H1 (cell line): Measurements from ENCODE around the gene CCDC8. TPM values are rescaled to one million over a fixed set of nuclear protein-coding genes. Genes with fewer than 3 reads are reported as not detected.

ENCODE experiments used
- CTCF ChIA-PET: fragments of 300-600 bp; sonication (Branson Sonifier 250); formaldehyde crosslinking; loops from one replicate; lab custom pipeline; 2021; ENCODE audit not compliant: partially characterized antibody; lab: Charles Lee
- POLR2A ChIA-PET: fragments of 300-600 bp; sonication (Branson Sonifier 250); formaldehyde crosslinking; loops from one replicate; lab custom pipeline; 2021; ENCODE audit warnings: inconsistent platforms; ENCODE audit not compliant: partially characterized antibody; lab: Charles Lee
- DNase-seq, 2 experiments: peaks; one replicate each; pipeline versions ENCODE4 v3.0.0 to v3.0.0-alpha.2; 2010 to 2022; ENCODE audit warnings: low spot score in 2 of 2, low read depth in 1 of 2, mixed read lengths in 1 of 2
- FAIRE-seq: peaks from 2 replicates; lab custom pipeline; 2011; peaks lifted over from hg19 to GRCh38; lab: Jason Lieb, UNC
- H2AFZ ChIP-seq: 2 replicates; pipeline ENCODE4 v1.8.1; 2012; ENCODE audit warnings: low read length, inconsistent platforms
- H2AK5ac ChIP-seq: 2 replicates; pipeline ENCODE4 v1.6.1; 2013; ENCODE audit warnings: low read depth, low read length
- H2BK120ac ChIP-seq: replicated peaks from 2 replicates; pipeline ENCODE3; 2013; ENCODE audit warnings: low read depth, low read length, inconsistent platforms
- H2BK12ac ChIP-seq: 2 replicates; pipeline ENCODE4 v1.6.1; 2013; ENCODE audit warnings: low read depth, low read length
- H2BK15ac ChIP-seq: 2 replicates; pipeline ENCODE4 v1.6.1; 2013; ENCODE audit warnings: low read length
- H2BK20ac ChIP-seq: 2 replicates; pipeline ENCODE4 v1.6.1; 2013; ENCODE audit warnings: low read length
- H2BK5ac ChIP-seq: 2 replicates; pipeline ENCODE4 v1.6.1; 2013; ENCODE audit warnings: low read depth, low read length
- H3K14ac ChIP-seq: 2 replicates; pipeline ENCODE4 v1.6.1; 2013; ENCODE audit warnings: inconsistent platforms; ENCODE audit not compliant: insufficient read length
- H3K18ac ChIP-seq: 2 replicates; pipeline ENCODE4 v1.6.1; 2013; ENCODE audit warnings: low read length; ENCODE audit errors: extremely low read depth
- H3K23ac ChIP-seq: 2 replicates; pipeline ENCODE4 v1.6.1; 2013; ENCODE audit warnings: inconsistent platforms; ENCODE audit not compliant: insufficient read length
- H3K23me2 ChIP-seq: 2 replicates; pipeline ENCODE4 v1.6.1; 2013; ENCODE audit warnings: low read depth, low read length
- H3K27ac ChIP-seq: 2 replicates; pipeline ENCODE4 v1.6.1; 2011; ENCODE audit warnings: low read depth, low read length, inconsistent platforms
- H3K27me3 ChIP-seq, 4 experiments: replicated peaks in 1 of 4; 1 replicate in 1 of 4; 2 replicates in 3 of 4; pipeline versions ENCODE4 v1.6.1 to v1.8.1; 2011 to 2013; ENCODE audit warnings: low read length in 3 of 4, mild to moderate bottlenecking in 3 of 4, inconsistent platforms in 2 of 4, mixed read lengths in 2 of 4, moderate library complexity in 1 of 4; ENCODE audit not compliant: control insufficient read depth in 3 of 4, insufficient read depth in 3 of 4; ENCODE audit errors: extremely low read depth in 1 of 4
- H3K36me3 ChIP-seq, 4 experiments: 2 replicates each; pipeline versions ENCODE4 v1.6.1 to v1.8.1; 2011 to 2013; ENCODE audit warnings: mild to moderate bottlenecking in 4 of 4, low read length in 3 of 4, moderate library complexity in 2 of 4, control low read depth in 1 of 4, inconsistent platforms in 1 of 4; ENCODE audit not compliant: insufficient read depth in 4 of 4, control insufficient read depth in 2 of 4
- H3K4ac ChIP-seq: replicated peaks from 2 replicates; pipeline ENCODE3; 2013; ENCODE audit warnings: low read length, low read depth, mixed read lengths, inconsistent platforms; ENCODE audit not compliant: insufficient read length
- H3K4me1 ChIP-seq, 4 experiments: replicated peaks in 1 of 4; 1 replicate in 1 of 4; 2 replicates in 3 of 4; pipeline versions ENCODE4 v1.6.1 to v1.8.1; 2011 to 2013; ENCODE audit warnings: low read length in 3 of 4, inconsistent platforms in 2 of 4, mixed read lengths in 1 of 4; ENCODE audit not compliant: insufficient read depth in 4 of 4, control insufficient read depth in 3 of 4
- H3K4me2 ChIP-seq, 2 experiments: 2 replicates each; pipeline versions ENCODE4 v1.6.1 to v1.8.1; 2011 to 2013; ENCODE audit warnings: low read depth in 2 of 2, low read length in 2 of 2, control low read depth in 1 of 2, inconsistent platforms in 1 of 2, mild to moderate bottlenecking in 1 of 2; ENCODE audit not compliant: insufficient read depth in 1 of 2
- H3K4me3 ChIP-seq, 4 experiments: fragments of 200-600, 300-600 bp in 1 of 4; sonication (generic), shearing (Covaris generic), sonication (Bioruptor Twin) in 1 of 4; 2 replicates each; pipeline versions ENCODE4 v1.5.1 to v1.8.1; 2011 to 2016; ENCODE audit warnings: low read length in 4 of 4, low read depth in 3 of 4, control low read depth in 2 of 4, inconsistent platforms in 2 of 4, mild to moderate bottlenecking in 2 of 4, mixed read lengths in 1 of 4, moderate library complexity in 1 of 4; ENCODE audit not compliant: insufficient read depth in 2 of 4; ENCODE audit errors: extremely low read depth in 1 of 4
- H3K56ac ChIP-seq: replicated peaks from 2 replicates; pipeline ENCODE3; 2013; ENCODE audit warnings: low read depth, mild to moderate bottlenecking, mixed read lengths, low read length, inconsistent platforms; ENCODE audit not compliant: insufficient read length
- H3K79me1 ChIP-seq: 2 replicates; pipeline ENCODE4 v1.6.1; 2013; ENCODE audit warnings: low read depth, low read length, control low read depth
- H3K79me2 ChIP-seq, 2 experiments: 2 replicates each; pipeline versions ENCODE4 v1.6.1 to v1.8.1; 2012 to 2013; ENCODE audit warnings: low read length in 2 of 2, mild to moderate bottlenecking in 2 of 2, inconsistent platforms in 1 of 2; ENCODE audit not compliant: insufficient read depth in 2 of 2, control insufficient read depth in 1 of 2
- H3K9ac ChIP-seq, 4 experiments: replicated peaks in 1 of 4; 1 replicate in 1 of 4; 2 replicates in 3 of 4; pipeline versions ENCODE4 v1.6.1 to v1.8.1; 2011 to 2013; ENCODE audit warnings: low read depth in 3 of 4, low read length in 3 of 4, control low read depth in 2 of 4, mild to moderate bottlenecking in 2 of 4, moderate library complexity in 2 of 4, inconsistent platforms in 1 of 4; ENCODE audit errors: extremely low read depth in 1 of 4
- H3K9me3 ChIP-seq, 2 experiments: 2 replicates each; pipeline versions ENCODE4 v1.6.1 to v1.8.1; 2012 to 2013; ENCODE audit warnings: mild to moderate bottlenecking in 2 of 2, moderate library complexity in 2 of 2, control low read depth in 1 of 2, inconsistent platforms in 1 of 2, low read depth in 1 of 2, low read length in 1 of 2, mixed read lengths in 1 of 2; ENCODE audit not compliant: insufficient read depth in 2 of 2
- H4K20me1 ChIP-seq, 2 experiments: replicated peaks in 1 of 2; 2 replicates each; pipeline versions ENCODE3 to v1.8.1; 2011 to 2013; ENCODE audit warnings: inconsistent platforms in 2 of 2, low read length in 2 of 2, mild to moderate bottlenecking in 1 of 2; ENCODE audit not compliant: insufficient read depth in 2 of 2, control insufficient read depth in 1 of 2
- H4K5ac ChIP-seq: 2 replicates; pipeline ENCODE4 v1.6.1; 2013; ENCODE audit warnings: low read length, low read depth, mixed read lengths, inconsistent platforms; ENCODE audit not compliant: insufficient read length
- H4K8ac ChIP-seq: 2 replicates; pipeline ENCODE4 v1.8.0; 2013; ENCODE audit warnings: mild to moderate bottlenecking, moderate library complexity, low read length, inconsistent platforms; ENCODE audit not compliant: insufficient read depth; ENCODE audit errors: extremely low read depth
- H4K91ac ChIP-seq: replicated peaks from 2 replicates; pipeline ENCODE3; 2013; ENCODE audit warnings: low read length, mixed read lengths, inconsistent platforms; ENCODE audit not compliant: insufficient read length
- EGR1 ChIP-seq: IDR thresholded peaks from 2 replicates; pipeline ENCODE4 v1.6.1; 2011; ENCODE audit warnings: low read depth, low read length, borderline replicate concordance
- EP300 ChIP-seq, 2 experiments: IDR thresholded peaks; 1 replicate in 1 of 2; 2 replicates in 1 of 2; pipeline ENCODE4 v1.6.1; 2011 to 2012; ENCODE audit warnings: low read depth in 2 of 2, low read length in 2 of 2, mild to moderate bottlenecking in 2 of 2, borderline replicate concordance in 1 of 2, inconsistent platforms in 1 of 2, moderate library complexity in 1 of 2
- HDAC6 ChIP-seq: IDR thresholded peaks from one replicate; pipeline ENCODE4 v1.7.1; 2012; ENCODE audit warnings: low read depth, mild to moderate bottlenecking, inconsistent platforms, low read length, moderate library complexity
- MAFK ChIP-seq: IDR thresholded peaks from 2 replicates; pipeline ENCODE4 v1.6.1; 2012; ENCODE audit warnings: low read depth, mild to moderate bottlenecking, improper control_type of control experiment, low read length
- SIX5 ChIP-seq: IDR thresholded peaks from 2 replicates; pipeline ENCODE4 v1.6.1; 2011; ENCODE audit warnings: mild to moderate bottlenecking, low read depth, low read length
- SP1 ChIP-seq: IDR thresholded peaks from 2 replicates; pipeline ENCODE4 v1.6.1; 2011; ENCODE audit warnings: low read depth, low read length
- TBP ChIP-seq: IDR thresholded peaks from 2 replicates; pipeline ENCODE4 v1.6.1; 2011; ENCODE audit warnings: low read depth, low read length, improper control_type of control experiment
- TCF12 ChIP-seq: IDR thresholded peaks from 2 replicates; pipeline ENCODE4 v1.6.1; 2011; ENCODE audit warnings: low read depth, mild to moderate bottlenecking, low read length
- TEAD4 ChIP-seq: IDR thresholded peaks from 2 replicates; pipeline ENCODE4 v1.6.1; 2012; ENCODE audit warnings: low read depth, low read length, inconsistent platforms, mixed read lengths
- WGBS, 2 experiments: shearing (Covaris generic) in 1 of 2; methylation state at CpG; one replicate each; pipeline versions ENCODE4 v1.1.6 to v1.1.7; 2013 to 2015; ENCODE audit warnings: low lambda C conversion rate in 2 of 2, mixed read lengths in 2 of 2, inconsistent platforms in 1 of 2, low coverage in 1 of 2, missing lambda C conversion rate in 1 of 2; ENCODE audit not compliant: insufficient replicate concordance in 2 of 2, insufficient coverage in 1 of 2, insufficient read length in 1 of 2; ENCODE audit errors: extremely low coverage in 1 of 2, missing lambda C conversion rate in 1 of 2; 5-methylcytosine and 5-hydroxymethylcytosine counted together
- polyA plus RNA-seq, 7 experiments: library from polyadenylated mRNA; depleted of rRNA in 3 of 7; stranded (reverse) in 5 of 7; unstranded in 2 of 7; fragments of >200 nt in 5 of 7; fragments of 200-250 nt in 2 of 7; gene quantifications; 1 replicate in 5 of 7; 2 replicates in 1 of 7; 4 replicates in 1 of 7; pipeline versions ENCODE4 v1.2.1 to v1.2.3, GENCODE V29; 2011 to 2013; ENCODE audit warnings: missing spikeins in 2 of 7, mixed read lengths in 2 of 7
- total RNA-seq: library from RNA; stranded (reverse); fragmentation: NEBNext Ultra II Directional; extraction: Animal tissue kit (Norgen Biotek cat#: 25700); gene quantifications from 2 replicates; pipeline ENCODE4 v1.2.1, GENCODE V29; 2021
- TF ChIP-seq, protein P1 (sequence below): IDR thresholded peaks from 2 replicates; pipeline ENCODE4 v1.6.1; 2012; ENCODE audit warnings: low read length, inconsistent platforms

The CCDC8 gene
- total and polyA plus RNA-seq, 2 of the 8 experiments (the other 6 are each of a cell fraction or from before 2014, with no cell fraction given) = 4.9 to 13.6 TPM

DNA sequence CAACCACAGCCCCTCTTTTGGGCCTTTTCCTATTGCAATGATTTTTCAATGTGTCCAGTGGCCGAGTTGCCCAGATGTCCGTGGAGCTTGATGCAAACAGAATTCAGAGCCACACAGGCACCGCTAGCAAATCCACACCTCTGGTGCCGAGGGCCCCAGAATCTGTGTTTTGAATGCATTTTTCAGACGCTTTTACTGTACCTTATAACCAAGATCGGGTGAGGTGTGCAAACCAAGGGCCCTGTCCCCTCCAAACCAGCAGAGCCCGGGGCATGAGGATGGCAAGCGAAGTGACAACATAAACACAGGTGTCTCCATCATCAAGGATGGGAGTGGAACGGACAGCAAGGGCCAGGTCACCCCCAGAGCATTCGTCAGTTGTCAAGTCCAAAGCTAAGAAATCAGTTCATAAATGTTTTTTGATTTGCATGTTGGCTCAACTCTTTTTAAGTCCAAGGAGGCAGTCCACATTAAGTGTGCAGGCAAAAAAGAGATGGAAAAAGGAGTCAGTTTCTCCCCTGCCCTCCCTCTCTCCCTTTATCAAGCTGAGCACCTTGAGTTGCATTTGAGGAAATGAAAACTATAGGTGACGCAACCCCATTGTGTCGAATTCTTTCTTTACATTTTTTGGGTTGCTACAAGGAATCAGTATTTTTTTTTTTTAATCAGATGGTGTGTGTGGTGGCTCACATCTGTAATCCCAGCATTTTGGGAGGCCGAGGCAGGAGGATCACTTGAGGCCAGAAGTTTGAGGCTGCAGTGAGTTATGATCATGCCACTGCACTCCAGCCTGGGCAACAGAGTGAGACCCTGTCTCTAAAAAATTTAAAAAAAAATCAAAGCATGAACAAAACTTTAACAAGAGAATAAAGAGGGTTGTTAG is 2.9 kb downstream of the CCDC8 start:
- Histone ChIP-seq H3K27me3 (peaks cover 0 to 26% (median 16%) of the 10 kb centered on the region in 4 experiments; a peak in 6 of 7 replicates), H3K27ac (no peak overlapping the region), H2BK5ac (no peak overlapping the region), H3K4me3 (no peak overlapping the region), H2AK5ac (no peak overlapping the region), H2BK15ac (no peak overlapping the region), H4K8ac (no peak overlapping the region), H3K79me1 (peaks cover 3% of the 10 kb centered on the region), H3K4me2 (no peak overlapping the region; a peak in 1 of 4 replicates), H2BK12ac (no peak overlapping the region), H3K79me2 (peaks cover 0 to 16% of the 10 kb centered on the region in 2 experiments; a peak in 2 of 4 replicates), H3K14ac (no peak overlapping the region), H3K23me2 (peaks cover 22% of the 10 kb centered on the region), H3K4me1 (peaks cover 3 to 24% (median 15%) of the 10 kb centered on the region in 4 experiments; a peak in 6 of 7 replicates), H2AFZ (no peak overlapping the region), H4K91ac (no peak overlapping the region), H2BK120ac (no peak overlapping the region), H3K56ac (no peak overlapping the region), H3K4ac (no peak overlapping the region), H3K9ac (no peak overlapping the region), H3K18ac (no peak overlapping the region), H2BK20ac (no peak overlapping the region), H3K36me3 (0 out of 8 replicates have a peak, but pooled peaks cover 0 to 2% (median 0%) of the 10 kb centered on the region in 4 experiments), H4K5ac (no peak overlapping the region), H3K23ac (no peak overlapping the region), H4K20me1 (peaks cover 8 to 14% of the 10 kb centered on the region in 2 experiments), H3K9me3 (no peaks in the 10 kb centered on the region)
- 91% methylated on average over 13 of the region's 13 CpGs; no CpG with 5 or more reads in 1 of the 2 experiments for WGBS, 2 experiments
- CTCF ChIA-PET = interaction anchor here (0.6 to 4.1 kb wide), 7 partner anchors 8 to 100 kb away, joined by 3 to 23 read pairs (median 5); no protein-coding TSS in a partner anchor
- POLR2A ChIA-PET = interaction anchor here (0.6 to 3.6 kb wide), 5 partner anchors 7 to 1564 kb away, joined by 3 to 28 read pairs (median 5); partner anchors contain the start of gene NECTIN2
- DNase-seq = no peak
- no peak for FAIRE-seq
- no peak for TF ChIP-seq HDAC6
- no peak for TF ChIP-seq SP1
- TF ChIP-seq EGR1 = no peak
- no peak for TF ChIP-seq MAFK
- TF ChIP-seq EP300 (IDR thresholded peaks at IDR 0.05; ENCODE audit: borderline replicate concordance in 1 of 2, low read depth in 2 of 2, low read length in 2 of 2) = no peak
- no peak for TF ChIP-seq TBP
- no peak for TF ChIP-seq TEAD4
- TF ChIP-seq, protein P1, sequence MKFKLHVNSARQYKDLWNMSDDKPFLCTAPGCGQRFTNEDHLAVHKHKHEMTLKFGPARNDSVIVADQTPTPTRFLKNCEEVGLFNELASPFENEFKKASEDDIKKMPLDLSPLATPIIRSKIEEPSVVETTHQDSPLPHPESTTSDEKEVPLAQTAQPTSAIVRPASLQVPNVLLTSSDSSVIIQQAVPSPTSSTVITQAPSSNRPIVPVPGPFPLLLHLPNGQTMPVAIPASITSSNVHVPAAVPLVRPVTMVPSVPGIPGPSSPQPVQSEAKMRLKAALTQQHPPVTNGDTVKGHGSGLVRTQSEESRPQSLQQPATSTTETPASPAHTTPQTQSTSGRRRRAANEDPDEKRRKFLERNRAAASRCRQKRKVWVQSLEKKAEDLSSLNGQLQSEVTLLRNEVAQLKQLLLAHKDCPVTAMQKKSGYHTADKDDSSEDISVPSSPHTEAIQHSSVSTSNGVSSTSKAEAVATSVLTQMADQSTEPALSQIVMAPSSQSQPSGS = no peak
- TF ChIP-seq TCF12 = no peak
- TF ChIP-seq SIX5 = no peak
